HCT116 (cell line): Measurements from ENCODE around the gene DIP2C. TPM values are rescaled to one million over a fixed set of nuclear protein-coding genes. Genes with fewer than 3 reads are reported as not detected.

Experiments used
- ATAC-seq: fragments of 200-7000 bp; cut with Tn5 transposase; 2 replicates; pipeline ENCODE4 v1.9.1; 2020; ENCODE audit warnings: mild to moderate bottlenecking, moderate library complexity
- BruUV-seq: library from RNA; stranded (reverse); fragments of 400-500 nt; replicated peaks from 2 replicates; lab custom pipeline; 2021; lab: Mats Ljungman, UMichigan
- CTCF ChIA-PET: fragments of 300-600 bp; sonication (Branson Sonifier 250); formaldehyde crosslinking; loops from one replicate; lab custom pipeline; 2021; ENCODE audit warnings: antibody characterized with exemption; lab: Charles Lee
- POLR2A ChIA-PET: fragments of 300-600, 350-600 bp; sonication (Branson Sonifier 250); formaldehyde crosslinking; loops from one replicate; lab custom pipeline; 2021; ENCODE audit warnings: antibody characterized with exemption; lab: Charles Lee
- RAD21 ChIA-PET, 2 experiments: fragments of 300-600 bp; sonication (Branson Sonifier 250); formaldehyde crosslinking; loops; one replicate each; lab custom pipeline; 2023; ENCODE audit warnings: low total read pairs in 2 of 2; ENCODE audit not compliant: uncharacterized antibody in 2 of 2, unreplicated experiment in 2 of 2, low non-redundant PET in 1 of 2; lab: Charles Lee
- DNase-seq: peaks from one replicate; pipeline ENCODE4 v3.0.0-alpha.2; 2010; ENCODE audit warnings: low read depth, low spot score
- H2AFZ ChIP-seq: fragments of 200-600 bp; shearing (Covaris generic), sonication (generic); 2 replicates; pipeline ENCODE4 v1.6.1; 2017; ENCODE audit warnings: low read depth, mixed run types, mixed read lengths, antibody characterized with exemption, low read length; ENCODE audit not compliant: poor library complexity, severe bottlenecking
- H3K27ac ChIP-seq: 2 replicates; pipeline ENCODE4 v1.5.1; 2012; ENCODE audit warnings: low read depth, low read length
- H3K27me3 ChIP-seq: fragments of 200-600 bp; sonication (generic); 2 replicates; pipeline ENCODE4 v1.6.1; 2016; ENCODE audit warnings: mixed run types, low read length, mixed read lengths; ENCODE audit not compliant: insufficient read depth
- H3K36me3 ChIP-seq, 2 experiments: fragments of 200-500 bp in 1 of 2; fragments of 200-600 bp in 1 of 2; sonication (Bioruptor generic) in 1 of 2; sonication (generic) in 1 of 2; 2 replicates each; pipeline versions ENCODE4 v1.5.1 to v1.6.1; 2014 to 2016; ENCODE audit warnings: low read length in 2 of 2, inconsistent platforms in 1 of 2, mixed read lengths in 1 of 2, mixed run types in 1 of 2; ENCODE audit not compliant: insufficient read depth in 2 of 2, control insufficient read depth in 1 of 2
- H3K4me1 ChIP-seq, 2 experiments: fragments of 200-600 bp in 1 of 2; sonication (generic) in 1 of 2; 2 replicates each; pipeline versions ENCODE4 v1.5.1 to v1.6.1; 2012 to 2017; ENCODE audit warnings: low read length in 2 of 2, inconsistent platforms in 1 of 2, mild to moderate bottlenecking in 1 of 2, mixed read lengths in 1 of 2, mixed run types in 1 of 2, moderate library complexity in 1 of 2; ENCODE audit not compliant: insufficient read depth in 2 of 2, control insufficient read depth in 1 of 2
- H3K4me2 ChIP-seq: fragments of 200-600 bp; sonication (generic); 2 replicates; pipeline ENCODE4 v1.6.1; 2017; ENCODE audit warnings: mixed run types, low read length, mixed read lengths
- H3K4me3 ChIP-seq, 2 experiments: fragments of 200-600 bp in 1 of 2; sonication (generic) in 1 of 2; replicated peaks in 1 of 2; 2 replicates each; pipeline ENCODE4 v1.5.1; 2011 to 2016; ENCODE audit warnings: low read length in 2 of 2, control low read depth in 1 of 2, low read depth in 1 of 2, mild to moderate bottlenecking in 1 of 2, mixed read lengths in 1 of 2, mixed run types in 1 of 2
- H3K79me2 ChIP-seq: fragments of 200-600 bp; sonication (generic); 2 replicates; pipeline ENCODE4 v1.6.1; 2017; ENCODE audit warnings: mild to moderate bottlenecking, mixed run types, low read length, moderate library complexity, mixed read lengths; ENCODE audit not compliant: insufficient read depth
- H3K9ac ChIP-seq: fragments of 200-600 bp; sonication (generic); 2 replicates; pipeline ENCODE4 v1.6.1; 2016; ENCODE audit warnings: low read length, mixed read lengths
- H3K9me2 ChIP-seq: fragments of 200-600 bp; sonication (generic), shearing (Covaris generic); 2 replicates; pipeline ENCODE4 v1.6.1; 2017; ENCODE audit warnings: mixed run types, mild to moderate bottlenecking, moderate library complexity; ENCODE audit not compliant: insufficient read depth
- H3K9me3 ChIP-seq, 2 experiments: fragments of 200-500 bp in 1 of 2; fragments of 200-600 bp in 1 of 2; sonication (Bioruptor generic) in 1 of 2; sonication (generic) in 1 of 2; 2 replicates each; pipeline ENCODE4 v1.6.1; 2014 to 2017; ENCODE audit warnings: low read length in 2 of 2, mixed read lengths in 2 of 2, inconsistent platforms in 1 of 2, low read depth in 1 of 2, mild to moderate bottlenecking in 1 of 2, mixed run types in 1 of 2, moderate library complexity in 1 of 2; ENCODE audit not compliant: control insufficient read depth in 1 of 2, insufficient read depth in 1 of 2
- H4K20me1 ChIP-seq: fragments of 200-600 bp; sonication (generic), shearing (Covaris generic); 2 replicates; pipeline ENCODE4 v1.6.1; 2017; ENCODE audit warnings: mixed run types, mild to moderate bottlenecking, moderate library complexity; ENCODE audit not compliant: insufficient read depth
- CBX3 ChIP-seq: IDR thresholded peaks from 2 replicates; pipeline ENCODE4 v1.6.1; 2012; ENCODE audit warnings: low read depth
- EZH2phosphoT487 ChIP-seq: fragments of 200-600 bp; IDR thresholded peaks from 2 replicates; pipeline ENCODE4 v1.6.1; 2018; ENCODE audit warnings: antibody characterized with exemption, borderline replicate concordance
- SIN3A ChIP-seq: IDR thresholded peaks from 2 replicates; pipeline ENCODE4 v1.6.1; 2012; ENCODE audit warnings: low read depth
- ZFX ChIP-seq: fragments of 450-650 bp; IDR thresholded peaks from 2 replicates; pipeline ENCODE4 v1.6.1; 2017
- intact Hi-C: fragments of 100-400 bp; cut with micrococcal nuclease; formaldehyde crosslinking; loops from 2 replicates; pipeline ENCODE4 v1.10.0; 2022
- total RNA-seq: library from RNA; stranded (reverse); gene quantifications from one replicate; pipeline ENCODE4 v1.2.1, GENCODE V29; 2021; ENCODE audit not compliant: unreplicated experiment
- TF ChIP-seq, protein P1 (sequence below): IDR thresholded peaks from 2 replicates; pipeline ENCODE4 v1.6.1; 2012
- TF ChIP-seq, protein P2 (sequence below): IDR thresholded peaks from 2 replicates; pipeline ENCODE4 v1.6.1; 2012
- TF ChIP-seq, protein P3 (sequence below): IDR thresholded peaks from 2 replicates; pipeline ENCODE4 v1.6.1; 2011; ENCODE audit warnings: mild to moderate bottlenecking, low read length, moderate library complexity; ENCODE audit not compliant: insufficient replicate concordance; ENCODE audit errors: extremely low read depth
- TF ChIP-seq, protein P4 (sequence below): IDR thresholded peaks from 2 replicates; pipeline ENCODE4 v1.6.1; 2012; ENCODE audit warnings: low read depth

The DIP2C gene
- total RNA-seq, 1 experiment from 2014 or later = 15.4 TPM

DNA sequence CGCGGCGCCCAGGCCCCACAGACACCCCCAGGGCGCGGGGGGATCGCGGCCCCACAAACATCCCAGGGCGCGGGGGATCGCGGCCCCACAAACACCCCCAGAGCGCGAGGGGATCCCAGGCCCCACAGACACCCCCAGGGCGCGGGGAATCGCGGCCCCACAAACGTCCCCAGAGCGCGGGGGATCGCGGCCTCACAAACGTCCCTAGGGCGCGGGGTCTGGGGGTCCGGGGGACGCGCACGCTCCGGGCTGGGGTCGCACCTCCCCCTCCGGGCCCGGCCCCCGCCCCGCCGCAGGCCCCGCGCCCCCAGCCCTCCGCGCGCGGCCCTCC, 382 bp downstream of the DIP2C start:
- H3K4me2 ChIP-seq = peak overlapping the region; percentile 90
- DNase-seq (no peak), ATAC-seq (peak; percentile 14)
- H3K4me3 ChIP-seq = peak overlapping the region; percentile 62 to 81
- H3K79me2 ChIP-seq = peaks cover 22% of the 10 kb centered on the region; the same call in 1 of the 2 replicates
- peaks cover 5 to 14% of the 10 kb centered on the region in 2 experiments; a peak in 3 of 4 replicates for H3K4me1 ChIP-seq
- no peaks in the 10 kb centered on the region for H3K36me3 ChIP-seq
- ChIA-PET RAD21 (no interaction called here), CTCF (no interaction called here), POLR2A (no interaction called here)
- TF ChIP-seq EZH2phosphoT487 (no peak), CBX3 (no peak), ZFX (peak; percentile 82), SIN3A (no peak)
- TF ChIP-seq, protein P1, sequence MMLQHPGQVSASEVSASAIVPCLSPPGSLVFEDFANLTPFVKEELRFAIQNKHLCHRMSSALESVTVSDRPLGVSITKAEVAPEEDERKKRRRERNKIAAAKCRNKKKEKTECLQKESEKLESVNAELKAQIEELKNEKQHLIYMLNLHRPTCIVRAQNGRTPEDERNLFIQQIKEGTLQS = no peak
- no peaks in the 10 kb centered on the region for H3K9me2 ChIP-seq
- intact Hi-C loops = no loop called here
- 0 out of 2 replicates have a peak, but pooled peaks cover 4% of the 10 kb centered on the region for H3K27me3 ChIP-seq
- H3K9me3 ChIP-seq = no peaks in the 10 kb centered on the region
- H3K27ac ChIP-seq = peak overlapping the region; percentile 64
- no peaks in the 10 kb centered on the region for H4K20me1 ChIP-seq
- no TSS peak for BruUV-seq
- H2AFZ ChIP-seq = no peak overlapping the region
- peak overlapping the region; percentile 68 for H3K9ac ChIP-seq

DNA sequence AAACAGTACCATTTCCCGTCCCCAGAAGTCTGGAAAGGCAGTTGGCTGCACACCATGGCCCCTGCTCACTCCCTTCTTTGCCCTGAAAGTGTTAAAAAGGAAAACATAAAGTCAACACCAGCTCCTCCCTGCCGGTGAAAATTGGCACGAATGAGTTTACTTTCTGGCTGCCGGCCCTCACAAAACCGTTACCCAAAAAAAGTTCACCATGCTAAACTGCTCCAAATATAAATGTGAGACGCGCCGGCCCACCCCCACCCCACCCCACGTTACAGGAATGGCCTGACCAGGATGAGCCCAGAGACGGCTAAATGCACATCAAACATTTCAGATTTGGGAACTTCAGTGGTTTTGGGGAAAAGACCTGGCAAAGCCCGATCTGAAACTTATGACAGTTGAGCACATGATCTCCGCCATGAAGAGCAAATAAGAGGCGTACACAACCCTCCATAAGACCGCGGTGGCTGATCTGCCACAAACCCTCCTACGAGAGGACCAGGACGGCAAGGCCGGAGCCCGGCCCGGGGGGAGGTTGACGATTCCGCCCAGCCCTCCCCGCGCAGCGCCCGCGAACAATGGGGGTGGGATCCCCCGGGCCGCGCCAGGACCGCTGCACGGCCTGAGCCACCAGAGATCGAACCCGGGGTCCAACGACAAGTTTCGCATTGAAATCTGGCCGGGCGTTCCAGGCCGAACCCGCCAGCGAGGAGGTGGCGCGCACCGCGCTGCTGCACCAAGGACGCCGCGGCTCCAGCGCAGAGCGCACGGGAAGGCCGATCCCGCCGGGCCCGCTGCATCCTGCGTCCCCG, 952 bp downstream of the DIP2C start:
- peak overlapping the region; percentile 62 to 81 for H3K4me3 ChIP-seq
- peak; percentile 30 for ATAC-seq
- no TSS peak for BruUV-seq
- no peaks in the 10 kb centered on the region for H3K36me3 ChIP-seq
- no peaks in the 10 kb centered on the region for H3K9me2 ChIP-seq
- H3K9ac ChIP-seq = peak overlapping the region; percentile 68
- intact Hi-C loops = no loop called here
- H3K4me1 ChIP-seq = peaks cover 5 to 20% of the 10 kb centered on the region in 2 experiments; a peak in 3 of 4 replicates
- 0 out of 2 replicates have a peak, but pooled peaks cover 4% of the 10 kb centered on the region for H3K27me3 ChIP-seq
- DNase-seq = no peak
- H4K20me1 ChIP-seq = no peaks in the 10 kb centered on the region
- H3K9me3 ChIP-seq = no peaks in the 10 kb centered on the region
- CTCF ChIA-PET = no interaction called here
- H3K79me2 ChIP-seq = peaks cover 26% of the 10 kb centered on the region; the same call in 1 of the 2 replicates
- H2AFZ ChIP-seq = no peak overlapping the region
- POLR2A ChIA-PET = no interaction called here
- 0 out of 2 replicates have a peak, but pooled peaks have one; percentile 87 for TF ChIP-seq ZFX
- TF ChIP-seq, protein P2, sequence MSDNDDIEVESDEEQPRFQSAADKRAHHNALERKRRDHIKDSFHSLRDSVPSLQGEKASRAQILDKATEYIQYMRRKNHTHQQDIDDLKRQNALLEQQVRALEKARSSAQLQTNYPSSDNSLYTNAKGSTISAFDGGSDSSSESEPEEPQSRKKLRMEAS = peak; percentile 48; the same call in 1 of the 2 replicates
- TF ChIP-seq, protein P3, sequence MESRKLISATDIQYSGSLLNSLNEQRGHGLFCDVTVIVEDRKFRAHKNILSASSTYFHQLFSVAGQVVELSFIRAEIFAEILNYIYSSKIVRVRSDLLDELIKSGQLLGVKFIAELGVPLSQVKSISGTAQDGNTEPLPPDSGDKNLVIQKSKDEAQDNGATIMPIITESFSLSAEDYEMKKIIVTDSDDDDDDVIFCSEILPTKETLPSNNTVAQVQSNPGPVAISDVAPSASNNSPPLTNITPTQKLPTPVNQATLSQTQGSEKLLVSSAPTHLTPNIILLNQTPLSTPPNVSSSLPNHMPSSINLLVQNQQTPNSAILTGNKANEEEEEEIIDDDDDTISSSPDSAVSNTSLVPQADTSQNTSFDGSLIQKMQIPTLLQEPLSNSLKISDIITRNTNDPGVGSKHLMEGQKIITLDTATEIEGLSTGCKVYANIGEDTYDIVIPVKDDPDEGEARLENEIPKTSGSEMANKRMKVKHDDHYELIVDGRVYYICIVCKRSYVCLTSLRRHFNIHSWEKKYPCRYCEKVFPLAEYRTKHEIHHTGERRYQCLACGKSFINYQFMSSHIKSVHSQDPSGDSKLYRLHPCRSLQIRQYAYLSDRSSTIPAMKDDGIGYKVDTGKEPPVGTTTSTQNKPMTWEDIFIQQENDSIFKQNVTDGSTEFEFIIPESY = no peak
- TF ChIP-seq, protein P4, sequence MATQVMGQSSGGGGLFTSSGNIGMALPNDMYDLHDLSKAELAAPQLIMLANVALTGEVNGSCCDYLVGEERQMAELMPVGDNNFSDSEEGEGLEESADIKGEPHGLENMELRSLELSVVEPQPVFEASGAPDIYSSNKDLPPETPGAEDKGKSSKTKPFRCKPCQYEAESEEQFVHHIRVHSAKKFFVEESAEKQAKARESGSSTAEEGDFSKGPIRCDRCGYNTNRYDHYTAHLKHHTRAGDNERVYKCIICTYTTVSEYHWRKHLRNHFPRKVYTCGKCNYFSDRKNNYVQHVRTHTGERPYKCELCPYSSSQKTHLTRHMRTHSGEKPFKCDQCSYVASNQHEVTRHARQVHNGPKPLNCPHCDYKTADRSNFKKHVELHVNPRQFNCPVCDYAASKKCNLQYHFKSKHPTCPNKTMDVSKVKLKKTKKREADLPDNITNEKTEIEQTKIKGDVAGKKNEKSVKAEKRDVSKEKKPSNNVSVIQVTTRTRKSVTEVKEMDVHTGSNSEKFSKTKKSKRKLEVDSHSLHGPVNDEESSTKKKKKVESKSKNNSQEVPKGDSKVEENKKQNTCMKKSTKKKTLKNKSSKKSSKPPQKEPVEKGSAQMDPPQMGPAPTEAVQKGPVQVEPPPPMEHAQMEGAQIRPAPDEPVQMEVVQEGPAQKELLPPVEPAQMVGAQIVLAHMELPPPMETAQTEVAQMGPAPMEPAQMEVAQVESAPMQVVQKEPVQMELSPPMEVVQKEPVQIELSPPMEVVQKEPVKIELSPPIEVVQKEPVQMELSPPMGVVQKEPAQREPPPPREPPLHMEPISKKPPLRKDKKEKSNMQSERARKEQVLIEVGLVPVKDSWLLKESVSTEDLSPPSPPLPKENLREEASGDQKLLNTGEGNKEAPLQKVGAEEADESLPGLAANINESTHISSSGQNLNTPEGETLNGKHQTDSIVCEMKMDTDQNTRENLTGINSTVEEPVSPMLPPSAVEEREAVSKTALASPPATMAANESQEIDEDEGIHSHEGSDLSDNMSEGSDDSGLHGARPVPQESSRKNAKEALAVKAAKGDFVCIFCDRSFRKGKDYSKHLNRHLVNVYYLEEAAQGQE = no peak
- RAD21 ChIA-PET = no interaction called here
- peak overlapping the region; percentile 90 for H3K4me2 ChIP-seq
- H3K27ac ChIP-seq = peak overlapping the region; percentile 64
